ENCODE results near the gene SCARF2.

SCARF2 gene

DNA sequence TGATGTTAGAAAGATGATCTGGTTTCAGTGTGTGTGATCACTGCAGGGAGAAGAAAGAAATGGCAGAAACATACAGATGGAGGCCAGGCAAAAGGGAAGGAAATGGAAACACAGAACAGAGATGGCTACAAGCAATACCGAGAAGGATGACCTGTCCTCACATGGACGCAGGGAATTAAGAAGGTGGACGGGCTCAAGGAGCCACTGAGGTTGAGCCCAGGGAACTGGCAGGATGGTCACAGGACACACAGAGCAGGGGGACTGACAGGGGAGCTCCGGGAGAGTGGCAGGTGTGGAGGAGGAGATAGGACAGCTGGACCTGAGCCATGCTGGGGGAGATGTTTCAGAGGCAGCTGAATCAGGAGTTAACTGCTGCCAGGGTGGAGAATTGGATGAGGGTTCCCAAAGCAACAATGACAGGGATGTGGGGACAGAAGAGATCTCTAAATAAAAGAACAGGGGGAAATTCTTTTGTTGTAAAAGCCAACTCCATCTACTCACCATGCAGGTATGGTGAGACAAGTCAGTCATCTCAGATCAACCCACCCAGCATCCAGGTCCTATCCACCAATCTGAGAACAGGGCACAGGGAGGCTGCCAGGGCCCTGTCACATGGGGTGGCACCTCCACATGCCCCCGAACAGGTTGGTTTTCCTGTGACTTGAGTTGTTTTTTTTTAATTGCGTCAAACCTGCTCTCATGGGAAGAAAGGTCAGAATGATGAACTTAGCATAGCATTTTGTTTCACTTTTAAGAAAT is 31.7 kb upstream of the SCARF2 start:
- FAIRE-seq = no peak
- no peak for DNase-seq (ENCODE audit: insufficient read length)
- no peak for TF ChIP-seq POLR2AphosphoS5 (IDR thresholded peaks at IDR 0.05; ENCODE audit: low read depth, low read length)
- no peak for TF ChIP-seq POLR2A (IDR thresholded peaks at IDR 0.05; ENCODE audit: low read depth, low read length)
- no peak for TF ChIP-seq TAF1 (IDR thresholded peaks at IDR 0.05; ENCODE audit: borderline replicate concordance, low read depth, low read length)

DNA sequence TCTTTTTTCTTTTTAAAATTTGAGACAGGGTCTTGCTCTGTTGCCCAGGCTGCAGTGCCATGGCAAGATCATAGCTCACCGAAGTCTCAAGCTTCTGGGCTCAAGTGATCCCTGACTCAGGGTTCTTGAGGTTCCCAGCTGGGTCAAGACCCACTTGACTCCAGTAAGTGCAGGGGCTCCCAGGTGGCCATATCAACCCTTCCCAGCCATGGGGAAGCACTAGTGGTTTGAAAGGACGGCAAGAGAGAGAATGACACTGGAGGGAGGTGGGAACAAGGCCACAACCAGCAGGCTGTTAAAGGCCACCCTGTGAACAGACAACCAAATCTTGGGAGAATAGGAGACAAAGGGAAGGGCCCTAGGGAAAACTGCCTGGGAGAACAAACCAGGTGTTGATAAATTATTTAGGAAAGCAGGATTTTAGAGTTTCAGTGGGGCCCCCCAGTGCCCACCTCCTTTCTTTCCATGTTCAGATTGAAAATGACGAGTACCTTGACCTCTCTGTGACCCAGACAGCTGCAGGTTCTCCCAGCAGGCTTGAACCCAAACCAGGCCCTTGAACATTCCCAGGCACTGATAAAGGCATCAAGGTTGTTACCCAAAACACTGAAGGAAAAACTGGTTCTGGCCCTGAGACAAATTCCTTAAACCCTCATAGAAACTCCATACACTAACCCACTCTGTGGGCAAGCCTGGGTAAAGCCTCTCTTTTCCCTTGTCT is 29.2 kb upstream of the SCARF2 start:
- TF ChIP-seq POLR2AphosphoS5 (IDR thresholded peaks at IDR 0.05; ENCODE audit: low read depth, low read length) (no peak), POLR2A (IDR thresholded peaks at IDR 0.05; ENCODE audit: low read depth, low read length) (no peak), TAF1 (IDR thresholded peaks at IDR 0.05; ENCODE audit: borderline replicate concordance, low read depth, low read length) (no peak)
- DNase-seq (ENCODE audit: insufficient read length) (no peak), FAIRE-seq (no peak)

DNA sequence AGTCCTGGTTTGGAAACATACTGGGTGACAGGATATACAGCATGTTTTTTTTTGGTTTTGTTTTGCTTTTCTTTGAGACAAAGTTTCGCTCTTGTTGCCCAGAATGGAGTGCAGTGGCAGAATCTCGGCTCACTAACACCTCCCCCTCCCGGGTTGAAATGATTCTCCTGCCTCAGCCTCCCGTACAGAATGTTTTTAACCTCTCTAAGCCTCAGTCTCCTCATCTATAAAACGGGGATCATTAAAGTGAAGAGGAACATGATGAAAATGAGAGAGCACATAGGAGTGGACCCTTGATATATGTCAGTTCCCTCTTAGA is 28.1 kb upstream of the SCARF2 start:
- FAIRE-seq = no peak
- TF ChIP-seq POLR2A (IDR thresholded peaks at IDR 0.05; ENCODE audit: low read depth, low read length) (no peak), POLR2AphosphoS5 (IDR thresholded peaks at IDR 0.05; ENCODE audit: low read depth, low read length) (no peak), TAF1 (IDR thresholded peaks at IDR 0.05; ENCODE audit: borderline replicate concordance, low read depth, low read length) (no peak)
- no peak for DNase-seq (ENCODE audit: insufficient read length)

DNA sequence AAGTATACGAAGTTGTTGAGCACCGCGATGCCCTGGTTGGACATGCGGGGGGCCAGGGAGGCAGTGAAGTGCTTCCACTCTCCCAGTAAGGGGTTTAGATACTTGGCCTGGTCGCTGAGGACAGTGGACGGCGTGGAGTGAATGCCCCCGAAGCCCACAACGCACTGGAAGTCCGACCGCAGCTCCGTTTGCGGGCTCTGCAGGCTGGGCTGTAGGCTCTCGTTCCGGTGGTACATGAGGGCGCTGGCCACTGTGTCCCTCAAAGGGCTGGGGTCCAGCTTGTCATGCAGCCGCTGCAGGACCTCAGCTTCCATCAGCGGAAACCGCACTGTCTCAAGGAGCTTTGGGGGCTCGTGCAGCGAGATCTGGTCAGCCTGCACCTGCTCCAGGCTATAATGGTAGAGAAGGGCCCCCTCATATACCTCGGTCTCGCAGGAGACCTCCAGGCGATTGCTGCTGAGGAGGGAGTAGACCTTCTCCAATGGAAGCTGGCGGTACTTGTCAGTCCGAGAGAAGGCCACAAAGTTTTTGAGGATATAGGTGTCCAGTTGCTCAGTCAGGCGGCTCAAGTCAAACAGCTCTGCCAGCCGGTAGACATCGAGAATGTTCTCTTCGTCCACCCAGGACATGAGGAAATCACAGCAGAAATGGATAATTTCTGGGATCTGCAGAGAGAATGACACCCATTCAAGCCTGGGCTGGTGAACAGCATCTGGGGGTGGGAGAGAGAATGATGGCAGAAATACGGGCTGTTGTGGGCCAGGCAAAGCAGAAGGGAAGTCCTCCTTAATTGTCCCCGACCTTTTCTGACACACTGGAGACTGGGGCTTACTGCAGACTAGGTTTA is 27.5 kb upstream of the SCARF2 start:
- TF ChIP-seq POLR2AphosphoS5 (IDR thresholded peaks at IDR 0.05; ENCODE audit: low read depth, low read length) = no peak
- no peak for TF ChIP-seq POLR2A (IDR thresholded peaks at IDR 0.05; ENCODE audit: low read depth, low read length)
- TF ChIP-seq TAF1 (IDR thresholded peaks at IDR 0.05; ENCODE audit: borderline replicate concordance, low read depth, low read length) = no peak
- no peak for FAIRE-seq

DNA sequence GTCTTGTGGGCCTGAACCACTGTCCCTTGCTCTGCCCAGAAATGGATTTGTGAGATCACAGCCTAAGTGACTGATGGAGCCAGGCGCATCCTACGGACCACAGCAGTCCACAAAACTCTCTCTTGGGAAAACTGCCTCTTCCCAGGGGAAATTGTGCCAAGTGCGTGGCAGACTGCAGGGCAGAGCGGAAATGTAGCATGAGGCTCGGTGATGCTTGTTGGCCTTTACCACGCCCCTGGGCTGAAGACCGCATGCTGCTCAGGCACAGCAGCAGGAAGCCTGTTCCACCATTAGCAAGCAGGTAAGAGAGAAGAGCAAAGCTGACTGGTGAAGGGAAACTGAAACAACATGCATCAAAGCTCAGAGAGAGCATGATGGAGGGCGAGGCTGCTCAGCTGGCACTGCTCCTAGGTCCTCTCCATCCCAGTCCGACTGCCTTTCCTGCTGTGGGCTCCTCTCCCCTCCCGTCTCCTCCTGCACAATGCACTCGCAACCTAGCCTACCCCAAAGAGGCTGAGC is 26.5 kb upstream of the SCARF2 start:
- FAIRE-seq (peak; percentile 88), DNase-seq (ENCODE audit: insufficient read length) (no peak)
- no peak for TF ChIP-seq POLR2A (IDR thresholded peaks at IDR 0.05; ENCODE audit: low read depth, low read length)
- 0 out of 2 replicates have a peak, but pooled peaks have one; percentile 19 for TF ChIP-seq POLR2AphosphoS5 (IDR thresholded peaks at IDR 0.05; ENCODE audit: low read depth, low read length)

More for the DNA sequence above, 27.5 kb upstream of the SCARF2 start:
- no peak for DNase-seq (ENCODE audit: insufficient read length)

DNA sequence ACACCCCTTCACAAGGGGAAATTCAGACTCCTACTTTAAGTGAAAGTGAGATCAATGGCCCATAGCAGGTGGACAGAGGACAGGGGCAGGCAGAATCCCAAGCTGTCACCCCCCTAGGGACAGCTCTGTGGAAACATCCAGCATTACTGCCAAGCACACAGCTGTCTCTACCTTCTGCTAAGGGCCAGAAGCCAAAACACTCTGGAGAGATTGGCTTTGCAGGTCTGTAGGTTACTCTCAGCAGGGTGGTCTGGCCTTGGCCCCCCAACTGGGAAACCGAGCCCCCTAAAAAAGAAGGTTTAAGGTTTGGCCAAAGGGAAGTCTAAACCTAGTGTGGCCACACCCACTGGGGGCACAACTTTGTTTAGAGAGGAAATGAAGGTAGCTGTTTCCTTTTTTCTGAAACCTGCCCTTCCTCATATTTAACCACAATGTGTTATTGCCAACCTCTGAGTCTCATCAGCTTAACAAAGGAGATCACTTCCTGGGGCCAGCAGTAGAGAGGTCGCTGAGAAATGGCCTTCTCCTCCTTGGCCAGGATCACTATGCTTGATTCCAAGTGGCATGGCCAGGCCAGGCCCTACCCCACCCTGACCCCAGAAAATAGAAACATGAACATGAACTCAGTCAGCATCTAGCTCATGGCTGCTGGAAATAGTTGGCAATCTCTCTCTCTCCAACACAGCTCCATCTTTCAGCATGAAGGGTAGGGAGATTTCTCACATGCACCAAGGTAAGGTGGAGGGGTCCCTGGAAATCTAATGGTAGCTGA is 25.9 kb upstream of the SCARF2 start:
- no peak for DNase-seq (ENCODE audit: insufficient read length)
- peak; percentile 70 for FAIRE-seq
- no peak for TF ChIP-seq POLR2AphosphoS5 (IDR thresholded peaks at IDR 0.05; ENCODE audit: low read depth, low read length)
- no peak for TF ChIP-seq TAF1 (IDR thresholded peaks at IDR 0.05; ENCODE audit: borderline replicate concordance, low read depth, low read length)
- no peak for TF ChIP-seq POLR2A (IDR thresholded peaks at IDR 0.05; ENCODE audit: low read depth, low read length)

DNA sequence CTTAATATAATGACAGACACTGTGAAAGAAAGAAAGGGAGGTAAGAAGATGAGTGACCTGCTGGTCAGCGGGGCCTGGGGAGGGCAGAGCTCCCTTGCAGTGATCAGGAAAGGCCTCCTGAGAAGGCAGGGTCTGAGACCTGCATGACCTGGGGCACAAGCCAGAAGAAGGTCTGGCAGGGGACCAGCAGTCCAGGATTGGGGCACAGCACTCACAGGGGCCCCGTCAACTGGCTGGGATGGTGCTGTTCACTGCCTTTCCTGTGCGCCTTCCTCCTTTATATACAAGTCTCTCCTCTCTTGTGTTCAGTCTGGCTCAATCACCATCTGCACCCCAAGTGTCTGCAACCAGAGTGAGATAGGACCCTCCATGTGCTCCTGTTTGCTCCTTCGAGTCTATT is 22.2 kb upstream of the SCARF2 start:
- no peak for FAIRE-seq
- no peak for TF ChIP-seq POLR2A (IDR thresholded peaks at IDR 0.05; ENCODE audit: low read depth, low read length)
- TF ChIP-seq TAF1 (IDR thresholded peaks at IDR 0.05; ENCODE audit: borderline replicate concordance, low read depth, low read length) = no peak
- TF ChIP-seq POLR2AphosphoS5 (IDR thresholded peaks at IDR 0.05; ENCODE audit: low read depth, low read length) = no peak
- DNase-seq (ENCODE audit: insufficient read length) = no peak

DNA sequence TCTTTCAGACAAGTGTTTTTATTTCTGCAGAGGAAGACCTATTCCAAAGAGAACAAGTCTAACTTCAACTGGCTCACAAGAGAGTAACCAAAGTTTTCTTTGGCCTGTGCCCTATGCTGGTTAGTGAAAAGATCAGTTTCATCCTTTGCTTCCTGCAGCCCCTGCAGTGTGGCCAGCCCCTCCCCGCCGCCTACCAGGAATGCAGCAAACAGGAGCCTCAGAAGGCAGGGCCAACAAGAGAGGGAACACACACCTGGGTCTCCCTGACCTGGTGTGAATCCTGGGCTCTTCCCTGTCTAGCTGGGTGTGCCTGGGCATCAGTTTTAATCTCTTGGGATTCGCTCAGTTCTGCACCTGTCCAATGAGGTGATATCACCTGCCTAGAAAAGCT is 21.5 kb upstream of the SCARF2 start:
- FAIRE-seq (no peak), DNase-seq (ENCODE audit: insufficient read length) (no peak)
- TF ChIP-seq POLR2AphosphoS5 (IDR thresholded peaks at IDR 0.05; ENCODE audit: low read depth, low read length) (no peak), TAF1 (IDR thresholded peaks at IDR 0.05; ENCODE audit: borderline replicate concordance, low read depth, low read length) (no peak), POLR2A (IDR thresholded peaks at IDR 0.05; ENCODE audit: low read depth, low read length) (no peak)

DNA sequence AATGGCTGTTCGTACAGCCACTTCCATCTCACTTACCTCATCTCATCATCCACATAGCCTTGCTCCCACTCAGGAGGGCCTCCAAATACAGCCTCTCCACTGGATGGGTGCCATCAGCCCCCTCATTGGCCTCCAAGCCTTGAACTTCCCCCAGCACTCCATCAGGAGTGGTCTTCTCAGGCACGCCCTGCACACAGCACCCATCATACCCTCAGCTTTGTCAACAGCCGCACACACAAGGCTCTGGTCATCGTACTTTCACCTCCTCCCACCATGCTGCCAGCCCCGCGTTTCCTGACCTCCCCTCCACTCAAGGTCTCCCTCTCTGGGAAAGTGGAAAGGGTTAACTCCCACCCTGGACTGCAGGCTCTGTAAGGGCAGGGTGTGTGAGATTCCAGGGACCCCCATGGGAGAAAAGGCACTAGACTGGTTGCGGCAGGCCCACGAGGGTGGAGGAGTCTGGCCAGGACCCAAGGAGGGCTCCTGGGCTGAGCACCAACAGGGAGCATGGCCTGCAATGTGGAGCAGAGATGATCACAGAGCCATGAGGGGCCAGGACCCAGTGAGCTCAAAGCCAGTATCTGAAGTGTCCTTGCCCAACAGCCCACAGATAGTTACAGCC is 21.0 kb upstream of the SCARF2 start:
- TF ChIP-seq POLR2A (IDR thresholded peaks at IDR 0.05; ENCODE audit: low read depth, low read length) (no peak), TAF1 (IDR thresholded peaks at IDR 0.05; ENCODE audit: borderline replicate concordance, low read depth, low read length) (no peak), POLR2AphosphoS5 (IDR thresholded peaks at IDR 0.05; ENCODE audit: low read depth, low read length) (no peak)
- DNase-seq (ENCODE audit: insufficient read length) = no peak
- FAIRE-seq = no peak

DNA sequence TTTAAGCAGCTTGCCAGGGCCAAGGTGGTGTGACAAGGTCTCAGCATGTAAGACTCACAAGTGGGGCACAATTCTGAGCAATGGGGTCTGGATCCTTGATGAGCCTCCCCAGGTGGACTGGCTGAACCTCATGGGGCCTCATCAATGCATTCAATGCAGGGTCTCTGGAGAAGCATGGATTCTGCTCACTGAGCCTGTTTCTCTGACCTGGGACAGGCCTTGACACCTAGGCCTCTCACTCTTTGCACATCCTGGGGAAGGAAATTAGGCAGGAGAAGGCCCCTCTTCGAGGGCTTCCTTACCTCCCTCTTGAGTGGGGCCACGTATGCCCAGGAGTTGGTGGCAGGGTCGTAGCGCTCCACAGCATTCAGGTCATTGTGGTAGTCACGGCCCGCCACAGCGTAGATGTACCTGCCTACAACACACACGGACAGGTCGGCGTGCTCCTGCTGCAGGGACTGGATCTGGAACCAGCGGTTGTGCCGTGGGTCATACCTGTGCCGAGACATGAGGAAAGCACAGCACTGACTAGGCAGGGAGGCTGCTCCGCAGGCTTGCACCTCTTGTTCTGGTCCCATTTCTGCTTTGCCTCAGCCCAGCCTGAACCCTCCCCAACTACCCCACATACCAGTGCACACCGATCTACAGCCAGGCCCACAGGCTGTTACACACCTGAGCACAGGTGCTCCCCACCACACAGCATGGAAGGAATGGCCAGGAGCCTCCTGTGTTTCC is 20.0 kb upstream of the SCARF2 start:
- DNase-seq (ENCODE audit: insufficient read length) (no peak), FAIRE-seq (no peak)
- TF ChIP-seq POLR2A (IDR thresholded peaks at IDR 0.05; ENCODE audit: low read depth, low read length) (no peak), POLR2AphosphoS5 (IDR thresholded peaks at IDR 0.05; ENCODE audit: low read depth, low read length) (no peak), TAF1 (IDR thresholded peaks at IDR 0.05; ENCODE audit: borderline replicate concordance, low read depth, low read length) (no peak)
